Stimulated activated CD8-positive, alpha-beta memory T cell treated with anti-CD3 and anti-CD28 coated beads, Interleukin-7, amount 100 ng/mL, for 1 hour (primary cell): ENCODE data around the gene MACO1.
"Not testable (repeated sequence)": the region's sequence is repeated elsewhere in the genome, so short reads cannot be mapped to it uniquely, and the experiment has no call there.

ENCODE experiments used
- DNase-seq, 2 donors: peaks; one replicate each; pipeline ENCODE4 v3.0.0-alpha.2; 2020; ENCODE audit warnings: low read depth in 2 of 2

The MACO1 gene, protein sequence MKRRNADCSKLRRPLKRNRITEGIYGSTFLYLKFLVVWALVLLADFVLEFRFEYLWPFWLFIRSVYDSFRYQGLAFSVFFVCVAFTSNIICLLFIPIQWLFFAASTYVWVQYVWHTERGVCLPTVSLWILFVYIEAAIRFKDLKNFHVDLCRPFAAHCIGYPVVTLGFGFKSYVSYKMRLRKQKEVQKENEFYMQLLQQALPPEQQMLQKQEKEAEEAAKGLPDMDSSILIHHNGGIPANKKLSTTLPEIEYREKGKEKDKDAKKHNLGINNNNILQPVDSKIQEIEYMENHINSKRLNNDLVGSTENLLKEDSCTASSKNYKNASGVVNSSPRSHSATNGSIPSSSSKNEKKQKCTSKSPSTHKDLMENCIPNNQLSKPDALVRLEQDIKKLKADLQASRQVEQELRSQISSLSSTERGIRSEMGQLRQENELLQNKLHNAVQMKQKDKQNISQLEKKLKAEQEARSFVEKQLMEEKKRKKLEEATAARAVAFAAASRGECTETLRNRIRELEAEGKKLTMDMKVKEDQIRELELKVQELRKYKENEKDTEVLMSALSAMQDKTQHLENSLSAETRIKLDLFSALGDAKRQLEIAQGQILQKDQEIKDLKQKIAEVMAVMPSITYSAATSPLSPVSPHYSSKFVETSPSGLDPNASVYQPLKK

DNA sequence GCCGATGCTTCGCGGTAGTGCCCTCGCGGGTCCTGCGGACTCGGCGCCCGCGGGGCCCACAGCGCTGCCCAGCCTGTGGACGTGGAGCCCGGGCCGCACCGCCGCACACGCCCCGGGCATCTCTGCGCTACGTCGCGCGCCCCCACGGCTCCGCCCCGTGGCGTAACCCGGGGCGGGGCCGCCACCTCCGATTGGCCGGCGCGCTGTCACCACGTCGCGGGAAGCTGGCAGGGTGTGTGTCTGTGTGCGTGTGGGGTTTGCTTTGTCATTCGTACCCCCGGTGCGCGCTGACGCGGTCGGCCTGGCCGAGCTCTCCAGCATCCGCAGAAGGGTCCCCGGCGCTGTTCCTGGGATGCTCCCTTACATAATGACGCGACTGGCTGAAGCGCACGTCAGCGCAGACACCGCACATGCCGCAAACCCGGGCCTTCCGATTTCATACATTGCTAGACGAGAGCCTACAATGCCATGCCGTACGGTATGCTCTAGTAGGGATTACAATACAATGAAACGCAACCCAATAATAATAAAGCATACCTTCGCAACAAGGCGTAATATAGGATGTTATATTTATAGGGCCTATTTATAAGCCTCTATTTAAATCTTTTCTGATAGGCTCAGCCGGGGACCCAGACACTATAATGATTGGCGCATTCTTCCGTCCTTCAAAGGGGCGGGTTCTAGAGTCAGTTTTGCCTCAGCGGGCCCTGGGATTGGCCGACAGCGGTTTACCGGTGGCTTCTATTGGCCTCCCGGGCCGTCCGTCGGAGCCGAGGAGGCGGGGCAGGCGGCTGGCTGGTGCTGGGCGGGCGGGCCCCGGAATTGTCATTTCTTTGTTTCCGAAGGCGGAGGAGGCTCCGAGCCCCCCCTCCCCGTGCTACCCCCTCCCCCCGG is at the start of gene MACO1:
MACO1 (plus strand) TSS at position 825 of the 894 bp plus-strand sequence. CDS start 202 bp downstream, outside the sequence.
- peak; percentile 91 to 93 for DNase-seq

DNA sequence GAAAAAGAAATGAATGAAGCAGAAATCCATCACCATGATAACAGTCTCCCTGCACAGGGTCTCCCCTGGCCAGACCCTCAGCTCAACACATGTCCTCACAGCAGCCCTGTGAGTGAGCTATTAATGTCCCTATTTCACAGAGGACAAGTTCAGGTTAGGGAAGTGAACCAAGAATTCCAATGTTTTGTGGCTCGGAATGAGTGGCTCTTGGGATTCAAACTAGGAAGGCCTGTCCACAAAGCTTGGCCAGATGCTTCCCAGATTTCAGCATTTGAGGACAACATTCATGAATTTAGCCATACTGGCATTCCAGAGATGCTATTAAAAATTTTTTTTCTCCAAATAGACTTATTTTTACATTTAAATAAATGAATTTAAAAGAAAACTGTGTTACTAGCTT is 48.2 kb upstream of the MACO1 start:
- not testable (repeated sequence) for DNase-seq

DNA sequence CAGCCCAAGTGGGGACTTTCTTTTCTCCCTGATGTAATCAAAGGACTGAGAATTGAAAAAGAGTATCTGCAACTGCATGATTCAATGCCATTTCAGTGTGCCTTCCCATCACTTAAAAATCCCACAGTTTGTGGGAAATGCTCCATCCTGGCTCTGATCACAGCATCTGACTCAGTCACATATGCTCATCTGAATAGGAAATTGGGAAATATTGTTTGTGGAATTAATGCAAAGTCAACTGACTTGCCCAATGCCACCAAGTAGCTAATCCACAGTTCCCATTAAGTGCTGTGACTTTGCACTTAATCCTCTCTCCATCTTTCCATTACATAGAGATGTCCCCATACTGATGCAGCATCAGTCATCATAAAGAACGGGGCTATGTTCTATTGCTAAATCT is 47.6 kb upstream of the MACO1 start:
- DNase-seq: not testable (repeated sequence)

GRCh38 chr1:25383875-25384274 is 46.8 kb upstream of the MACO1 start:
- DNase-seq: not testable (repeated sequence)

DNA sequence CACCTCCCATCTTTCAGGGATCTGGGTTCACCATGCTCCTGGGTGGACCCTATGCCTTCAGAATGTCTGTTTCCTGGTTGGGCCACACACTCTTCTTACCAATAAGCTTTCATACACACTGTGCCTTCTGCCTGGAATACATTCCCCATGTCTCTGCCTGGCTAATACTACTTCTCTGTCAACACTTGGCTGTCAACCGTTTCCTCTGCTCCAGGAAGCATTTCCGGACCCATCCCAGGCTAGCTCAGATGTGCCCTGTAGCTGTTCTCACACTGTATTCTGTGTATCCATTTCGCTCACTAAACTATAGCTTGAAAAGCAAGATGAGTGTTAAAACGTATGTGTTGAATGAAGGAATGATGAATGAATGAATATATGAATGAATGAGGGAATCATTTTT is 43.6 kb upstream of the MACO1 start:
- not testable (repeated sequence) for DNase-seq

- not testable (repeated sequence) for DNase-seq
Measured at GRCh38 chr1:25388691-25389090, 42.0 kb upstream of the MACO1 start.

DNA sequence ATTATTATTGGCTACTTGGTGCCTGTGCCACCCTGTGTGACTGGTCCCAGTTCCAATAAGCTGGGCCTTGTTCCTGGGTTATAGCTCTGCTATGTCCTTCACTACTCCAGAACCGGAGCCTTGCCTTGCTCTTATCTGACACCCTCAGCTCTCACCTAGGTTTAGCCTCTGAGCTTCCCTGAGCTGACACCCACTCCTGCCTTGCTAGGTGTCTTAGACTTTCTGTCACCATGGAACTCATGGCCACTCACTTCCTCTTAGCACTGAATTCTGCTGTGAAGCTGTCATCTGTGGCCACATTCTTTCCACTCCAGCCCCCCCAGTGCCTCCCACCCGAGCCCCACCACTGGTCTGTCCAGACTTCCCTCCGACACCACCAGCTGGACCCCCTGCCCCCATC is 41.0 kb upstream of the MACO1 start:
- DNase-seq: not testable (repeated sequence)

DNA sequence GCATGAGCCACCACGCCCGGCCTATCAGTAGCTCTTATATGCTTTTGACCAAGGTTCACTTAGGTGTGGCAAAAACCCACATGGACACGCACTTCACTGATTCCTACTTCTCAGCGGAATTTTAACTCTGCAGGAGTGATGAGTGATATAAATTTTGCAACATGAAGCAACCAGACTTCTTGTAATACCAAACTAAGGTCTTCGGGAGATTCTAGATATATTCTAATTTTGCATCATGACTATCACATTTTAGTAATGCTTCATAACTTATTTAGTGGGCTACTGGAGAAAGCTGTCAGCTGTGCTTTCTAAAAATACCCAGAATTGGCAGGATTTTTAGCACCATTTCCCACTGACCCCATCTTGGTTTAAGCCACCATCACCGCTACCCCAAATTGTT is 37.9 kb upstream of the MACO1 start:
- DNase-seq: no peak

DNA sequence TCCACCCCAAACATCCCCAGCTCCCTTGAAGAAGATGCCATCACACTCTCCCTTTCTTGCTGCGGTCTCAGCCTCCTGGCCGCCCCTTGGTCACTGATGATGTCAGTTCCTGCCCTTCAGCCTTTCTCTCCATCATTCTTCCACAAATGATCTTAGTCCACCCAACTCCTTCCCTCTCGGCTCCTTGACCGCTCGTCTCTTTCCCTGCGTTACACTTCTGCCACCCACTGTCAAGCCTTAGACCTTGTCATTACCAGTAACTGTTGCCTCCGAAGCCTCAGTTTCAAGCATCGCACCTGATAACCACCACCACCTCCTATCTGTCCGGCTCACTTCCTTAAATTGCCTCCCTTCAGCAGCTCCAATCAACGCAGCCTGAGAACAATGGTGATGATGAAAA is 33.1 kb upstream of the MACO1 start:
- DNase-seq: not testable (repeated sequence)

GRCh38 chr1:25398079-25398478 is 32.6 kb upstream of the MACO1 start:
- DNase-seq: not testable (repeated sequence)

GRCh38 chr1:25402947-25403803 is 27.5 kb upstream of the MACO1 start:
- DNase-seq: not testable (repeated sequence)

DNA sequence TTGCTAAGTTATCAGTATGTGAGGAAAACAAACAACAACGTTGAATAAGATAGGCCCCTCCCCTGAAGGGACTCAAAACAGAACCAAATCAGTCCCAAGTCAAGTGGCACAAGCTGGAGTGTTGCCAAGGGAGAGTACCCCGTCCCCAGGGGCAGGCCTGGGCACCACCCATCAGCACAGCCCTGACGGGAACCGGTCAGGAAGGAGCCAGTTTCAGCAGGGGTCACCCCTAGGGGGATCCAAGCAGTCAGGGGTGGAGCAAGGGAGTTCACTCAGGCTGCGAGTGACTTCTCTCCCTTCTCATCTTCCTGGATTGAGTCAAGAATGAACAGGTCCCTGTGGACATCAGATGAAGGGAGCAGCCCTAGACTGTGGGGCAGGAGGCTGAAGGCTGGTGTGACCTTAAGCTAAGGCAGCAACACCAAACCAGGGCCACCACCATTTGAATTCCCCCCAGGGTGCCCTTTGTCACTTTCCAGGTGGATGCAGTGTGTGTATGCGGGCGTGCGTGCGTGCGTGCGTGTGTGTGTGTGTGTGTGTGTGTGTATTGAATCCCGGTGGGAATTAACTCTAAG is 24.9 kb upstream of the MACO1 start:
- not testable (repeated sequence) for DNase-seq

- DNase-seq: not testable (repeated sequence)
Measured at GRCh38 chr1:25409641-25410427, 20.9 kb upstream of the MACO1 start.

DNA sequence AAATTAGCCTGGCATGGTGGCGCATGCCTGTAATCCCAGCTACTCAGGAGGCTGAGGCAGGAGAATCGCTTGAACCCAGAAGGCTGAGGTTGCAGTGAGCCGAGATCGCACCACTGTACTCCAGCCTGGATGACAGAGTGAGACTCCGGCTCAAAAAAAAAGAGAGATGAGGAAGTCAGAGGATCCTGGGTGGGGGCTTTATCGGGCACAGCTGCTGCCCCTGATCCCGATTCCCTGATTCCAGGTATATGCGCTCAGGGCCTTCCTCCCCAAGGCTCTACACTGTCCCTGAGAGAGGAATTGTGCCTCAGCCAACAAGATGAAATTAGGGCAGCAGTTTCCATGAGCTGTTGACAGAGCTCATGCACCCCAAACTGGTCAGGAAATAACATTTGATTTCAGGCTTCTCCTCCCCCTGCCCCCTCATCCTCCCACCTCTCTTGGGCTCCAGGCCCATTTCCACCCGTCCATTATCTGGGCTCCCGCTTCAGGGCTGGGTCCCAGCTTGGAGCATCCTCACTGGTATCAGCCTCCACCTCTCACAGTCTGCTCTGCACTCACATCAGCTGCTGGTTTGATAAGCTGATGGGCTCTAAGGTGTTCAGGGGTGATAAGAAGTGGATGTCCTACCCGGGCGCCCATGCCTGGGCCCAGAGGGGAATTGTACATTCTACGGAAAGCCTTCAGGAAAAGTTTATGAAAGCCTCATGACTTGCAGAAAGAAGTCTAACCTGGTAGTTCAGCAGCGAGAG is 17.6 kb upstream of the MACO1 start:
- DNase-seq: not testable (repeated sequence)

GRCh38 chr1:25414157-25414556 is 16.5 kb upstream of the MACO1 start:
- not testable (repeated sequence) for DNase-seq

GRCh38 chr1:25414578-25414977 is 16.1 kb upstream of the MACO1 start:
- DNase-seq: not testable (repeated sequence)

DNA sequence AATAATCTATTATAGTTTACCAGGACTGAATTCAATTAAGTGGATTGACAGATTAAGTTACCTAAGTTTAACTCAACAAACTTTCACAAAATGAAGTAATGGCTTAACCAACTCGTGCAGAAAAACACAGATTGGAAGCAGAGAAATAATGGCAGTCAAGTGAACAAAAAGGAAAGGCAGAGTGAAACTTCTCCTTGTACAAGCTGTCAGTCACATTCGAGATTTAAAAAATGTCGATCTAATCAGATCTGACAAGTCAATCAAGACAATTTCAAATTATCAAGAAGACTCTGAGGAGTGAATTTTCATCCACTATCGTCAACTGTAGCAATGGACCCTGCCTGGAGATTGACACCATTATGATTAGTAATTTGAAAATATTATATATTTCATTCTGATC is 13.4 kb upstream of the MACO1 start:
- DNase-seq: not testable (repeated sequence)

- not testable (repeated sequence) for DNase-seq
Measured at GRCh38 chr1:25419339-25419738, 11.4 kb upstream of the MACO1 start.

GRCh38 chr1:25420715-25421114 is 10.0 kb upstream of the MACO1 start, which contains the start of gene RHCE:
Gene RHCE (minus strand): TSS chr1:25420825. CDS start chr1:25420786, 39 bp downstream.
- DNase-seq: not testable (repeated sequence)
